ES-I3 (cell line): ENCODE measurements around the gene SP100.
"Not testable (repeated sequence)": the region's sequence is repeated elsewhere in the genome, so short reads cannot be mapped to it uniquely, and the experiment has no call there.

Source experiments
- H3K36me3 ChIP-seq: 2 replicates; pipeline ENCODE4 v1.6.1; 2013; ENCODE audit warnings: mild to moderate bottlenecking, low read length, control low read depth, moderate library complexity; ENCODE audit not compliant: insufficient read depth
- H3K4me1 ChIP-seq: 2 replicates; pipeline ENCODE4 v1.6.1; 2013; ENCODE audit warnings: mild to moderate bottlenecking, control low read depth, low read length; ENCODE audit not compliant: insufficient read depth
- H3K9ac ChIP-seq: 2 replicates; pipeline ENCODE4 v1.6.1; 2013; ENCODE audit warnings: low read depth, mild to moderate bottlenecking, low read length, moderate library complexity
- H3K9me3 ChIP-seq: 2 replicates; pipeline ENCODE4 v1.6.1; 2013; ENCODE audit warnings: mild to moderate bottlenecking, low read length, moderate library complexity; ENCODE audit not compliant: control insufficient read depth, insufficient read depth

The SP100 gene

DNA sequence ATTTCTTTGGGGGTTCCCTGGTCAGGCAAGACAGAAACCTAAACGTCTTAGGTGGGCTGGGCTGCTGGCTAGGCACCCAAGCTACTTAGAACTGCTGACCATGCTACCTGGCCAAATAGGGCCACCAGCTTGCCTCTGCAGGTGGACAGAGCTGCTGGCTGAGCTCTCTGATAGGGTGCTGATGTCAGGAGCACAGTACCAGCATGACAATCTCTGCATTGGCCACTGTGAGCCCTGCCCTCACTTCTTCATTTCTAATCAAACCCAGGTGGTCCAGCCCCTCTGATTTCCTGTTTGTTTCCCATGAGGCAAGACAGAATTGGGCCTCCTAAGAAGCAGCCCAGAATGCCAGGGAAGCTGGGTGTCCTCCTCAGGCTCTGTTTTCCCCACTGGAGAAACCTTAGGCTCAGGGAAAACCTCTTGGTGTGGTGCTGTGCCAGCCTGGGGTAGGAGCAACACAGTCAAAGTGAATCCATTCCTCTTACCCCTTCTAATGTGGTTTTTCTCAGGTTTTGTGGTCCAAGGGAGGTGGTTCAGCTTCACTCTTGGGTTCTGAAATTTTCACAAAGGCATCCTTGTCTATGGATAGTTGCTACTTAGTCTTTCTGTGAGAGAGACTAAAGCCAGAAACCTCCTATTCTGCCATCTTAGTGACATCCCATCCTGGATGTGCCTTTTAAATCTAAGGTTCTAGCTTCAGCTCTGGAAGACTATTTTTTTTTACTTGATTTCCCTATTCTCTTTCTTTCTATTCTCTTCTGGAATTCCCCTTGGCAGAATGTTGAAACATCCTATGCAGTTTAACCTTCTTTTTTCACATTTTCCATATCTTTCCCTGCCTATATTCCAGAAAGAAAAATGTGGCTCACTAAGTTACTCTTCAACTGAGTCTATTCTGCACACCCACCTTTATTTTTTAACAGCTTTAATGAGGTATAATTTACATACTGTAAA, 15.2 kb downstream of the SP100 start:
- Histone ChIP-seq H3K9ac (no peak overlapping the region), H3K9me3 (no peaks in the 10 kb centered on the region), H3K36me3 (no peaks in the 10 kb centered on the region), H3K4me1 (no peaks in the 10 kb centered on the region)

DNA sequence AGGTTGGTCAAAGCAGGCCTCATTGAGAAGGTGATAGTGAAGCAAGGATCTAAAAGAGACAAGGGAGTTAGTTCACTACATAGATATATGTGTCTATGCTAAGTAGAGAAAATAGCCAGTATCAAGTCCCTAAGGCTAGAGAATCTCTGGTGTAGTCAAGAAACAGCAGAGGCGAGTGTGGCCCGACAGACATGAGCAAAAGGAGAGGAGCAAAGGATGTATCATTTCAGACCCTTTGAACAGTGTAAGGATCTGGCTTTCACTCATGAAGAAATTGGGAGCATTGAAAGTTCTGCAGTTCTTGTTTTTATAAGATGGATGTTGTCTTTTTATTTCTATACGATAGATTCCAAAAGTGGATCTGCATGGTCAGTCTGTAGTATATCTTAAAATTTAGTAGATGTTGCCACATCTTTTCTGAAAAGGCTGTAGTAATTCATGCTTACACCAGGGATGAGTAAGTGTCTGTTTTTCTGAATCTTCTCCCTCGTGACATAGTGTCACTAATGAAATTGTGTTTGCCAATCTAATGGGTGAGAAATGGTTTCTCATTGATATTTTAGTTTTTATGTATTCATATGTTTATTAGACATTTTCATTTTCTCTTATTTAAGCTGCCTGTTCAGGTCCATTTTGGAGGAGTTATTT, 18.8 kb downstream of the SP100 start:
- no peak overlapping the region for H3K9ac ChIP-seq
- H3K36me3 ChIP-seq = no peaks in the 10 kb centered on the region
- no peaks in the 10 kb centered on the region for H3K4me1 ChIP-seq
- H3K9me3 ChIP-seq = no peaks in the 10 kb centered on the region

DNA sequence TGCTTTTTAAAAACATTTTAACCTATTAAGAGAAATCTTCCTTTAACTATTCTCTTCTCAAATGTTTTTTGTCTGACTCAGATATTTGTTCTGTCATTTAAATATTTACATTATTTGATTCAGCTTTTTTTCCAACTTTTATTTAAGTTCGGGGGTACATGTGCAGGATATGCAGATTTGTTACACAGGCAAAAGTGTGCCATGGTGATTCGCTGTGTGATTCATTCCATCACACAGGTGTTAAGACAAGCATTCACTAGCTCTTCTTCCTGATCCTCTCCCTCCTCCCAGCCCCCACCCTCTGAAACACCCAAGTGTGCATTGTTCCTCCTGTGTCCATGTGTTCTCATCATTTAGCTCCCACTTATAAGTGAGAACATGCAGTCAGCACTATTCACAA, 19.4 kb downstream of the SP100 start:
- Histone ChIP-seq H3K9ac (no peak overlapping the region), H3K9me3 (no peaks in the 10 kb centered on the region), H3K4me1 (no peaks in the 10 kb centered on the region), H3K36me3 (no peaks in the 10 kb centered on the region)

DNA sequence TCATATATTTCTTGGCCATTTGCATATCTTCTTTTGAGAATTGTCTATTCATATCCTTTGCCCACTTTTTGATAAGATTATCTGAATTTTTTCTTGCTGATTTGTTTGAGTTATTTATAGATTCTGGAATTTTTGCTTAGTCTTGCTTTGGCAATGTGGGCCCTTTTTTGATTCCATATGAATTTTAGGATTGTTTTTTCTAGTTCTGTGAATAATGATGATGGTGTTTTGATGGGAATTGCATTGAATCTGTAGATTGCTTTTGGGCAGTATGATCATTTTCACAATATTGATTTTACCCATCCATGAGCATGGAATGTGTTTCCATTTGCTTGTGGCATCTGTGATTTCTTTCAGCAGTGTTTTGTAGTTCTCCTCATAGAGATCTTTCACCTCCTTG, 23.1 kb downstream of the SP100 start:
- H3K4me1 ChIP-seq, H3K36me3 ChIP-seq, H3K9ac ChIP-seq, H3K9me3 ChIP-seq: not testable (repeated sequence)

DNA sequence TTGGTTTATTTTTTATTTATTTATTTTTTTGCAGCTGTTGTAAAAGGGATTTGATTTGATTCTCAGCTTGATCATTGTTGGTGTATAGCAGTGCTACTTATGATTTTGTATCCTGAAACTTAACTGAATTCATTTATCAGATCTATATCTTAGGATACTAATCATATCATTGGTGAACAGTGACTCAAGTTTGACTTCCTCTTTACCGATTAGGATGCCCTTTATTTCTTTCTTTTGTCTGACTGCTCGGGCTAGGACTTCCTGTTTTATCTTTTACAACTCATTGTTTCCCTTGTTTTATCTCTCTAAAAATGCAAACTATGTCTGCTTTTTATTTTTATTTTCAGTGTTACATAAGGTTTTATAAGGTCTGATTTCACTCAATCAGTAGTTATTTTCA, 23.6 kb downstream of the SP100 start:
- Histone ChIP-seq H3K36me3 (no peaks in the 10 kb centered on the region), H3K9me3 (no peaks in the 10 kb centered on the region), H3K9ac (no peak overlapping the region), H3K4me1 (no peaks in the 10 kb centered on the region)

DNA sequence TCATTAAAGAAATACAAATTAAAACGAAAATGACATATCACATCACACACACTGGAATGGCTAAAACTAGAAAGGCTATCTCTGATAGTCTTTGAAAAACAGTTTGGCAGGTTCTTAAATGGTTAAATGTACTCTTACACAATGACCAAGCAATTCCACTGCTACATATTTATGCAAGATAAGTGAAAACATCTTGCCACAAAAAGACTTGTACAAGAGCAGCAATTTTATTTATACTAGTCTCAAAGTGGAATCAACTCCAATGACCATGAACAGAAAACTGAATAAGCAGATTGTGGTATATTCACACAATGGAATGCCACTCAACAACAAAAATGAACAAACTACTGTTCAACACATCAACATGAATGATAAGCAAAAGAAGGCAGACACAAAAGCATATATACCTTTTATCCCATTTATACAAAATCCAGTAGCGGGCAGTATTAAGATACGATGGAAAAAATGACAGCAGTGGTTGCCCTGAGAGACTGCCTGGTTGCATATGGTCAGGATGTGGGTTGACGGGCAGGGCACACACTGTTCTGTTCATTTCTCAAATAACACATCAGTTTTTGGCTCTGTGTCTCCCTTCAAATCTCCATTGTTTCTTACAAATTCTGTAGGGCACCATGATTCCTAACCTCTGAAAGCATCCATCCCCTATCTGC, 25.4 kb downstream of the SP100 start:
- no peaks in the 10 kb centered on the region for H3K4me1 ChIP-seq
- H3K36me3 ChIP-seq = no peaks in the 10 kb centered on the region
- no peak overlapping the region for H3K9ac ChIP-seq
- no peaks in the 10 kb centered on the region for H3K9me3 ChIP-seq

DNA sequence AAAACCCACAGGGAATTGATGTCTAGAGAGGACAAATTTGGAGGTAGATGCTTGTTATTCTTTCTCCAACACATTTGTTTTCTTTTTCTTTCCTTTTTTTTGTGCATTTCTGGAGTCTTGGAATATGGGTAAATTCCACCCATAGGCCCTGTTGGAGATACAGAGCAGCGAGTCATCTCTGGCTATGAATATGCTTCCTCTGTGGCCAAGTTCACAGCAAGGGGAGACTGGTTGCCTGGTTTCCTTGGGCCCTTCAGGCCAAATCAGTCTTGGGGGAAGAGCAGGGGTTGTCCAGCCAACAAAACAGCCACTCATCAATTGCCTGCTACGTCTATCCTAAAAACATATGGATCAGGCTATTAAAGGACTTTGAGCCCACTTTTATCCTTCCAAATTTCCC, 27.5 kb downstream of the SP100 start:
- Histone ChIP-seq H3K9ac (no peak overlapping the region), H3K4me1 (peaks cover 6% of the 10 kb centered on the region; the same call in 1 of the 2 replicates), H3K9me3 (no peaks in the 10 kb centered on the region), H3K36me3 (no peaks in the 10 kb centered on the region)

DNA sequence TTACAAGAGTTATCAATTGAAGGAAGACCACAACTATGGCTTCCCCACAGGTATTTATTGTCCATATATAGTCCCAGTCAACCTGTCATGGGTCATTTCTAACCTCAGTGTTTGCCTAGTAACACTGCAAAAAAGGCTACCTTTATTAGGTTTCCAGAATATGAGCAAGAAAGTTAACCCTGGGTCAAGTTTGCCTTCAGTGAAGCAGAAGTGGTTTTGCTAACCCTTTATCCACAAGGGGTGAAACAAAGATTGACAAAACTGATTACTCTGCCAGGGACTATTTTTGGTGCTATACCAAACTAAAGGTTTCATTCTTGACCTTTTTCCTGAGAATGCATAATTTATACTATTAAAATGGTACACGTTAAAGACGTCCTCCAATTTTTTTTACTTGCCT, 28.8 kb downstream of the SP100 start:
- Histone ChIP-seq H3K9me3 (no peaks in the 10 kb centered on the region), H3K9ac (no peak overlapping the region), H3K4me1 (peaks cover 7% of the 10 kb centered on the region; the same call in 1 of the 2 replicates), H3K36me3 (no peaks in the 10 kb centered on the region)

DNA sequence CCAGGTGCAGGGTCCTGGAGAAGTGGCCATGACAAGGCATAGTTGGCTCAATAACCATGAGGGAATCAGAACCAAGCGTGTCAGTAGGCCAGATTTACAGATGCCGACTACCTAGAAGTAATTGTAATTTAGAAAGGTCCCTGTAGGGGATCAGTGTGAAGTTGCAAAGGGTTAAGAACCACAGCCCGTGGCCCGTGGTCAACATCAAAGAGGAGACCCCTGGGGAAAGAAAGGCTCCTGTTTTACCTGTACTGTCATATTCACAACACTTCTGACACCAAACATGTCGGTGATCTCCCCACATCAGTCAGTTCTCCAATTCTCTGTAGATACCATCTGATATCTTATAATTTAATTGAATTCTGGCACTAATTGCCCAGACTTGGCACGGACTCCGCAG, 31.0 kb downstream of the SP100 start:
- H3K9me3 ChIP-seq = no peaks in the 10 kb centered on the region
- peaks cover 7% of the 10 kb centered on the region; the same call in 1 of the 2 replicates for H3K4me1 ChIP-seq
- no peak overlapping the region for H3K9ac ChIP-seq
- H3K36me3 ChIP-seq = no peaks in the 10 kb centered on the region

DNA sequence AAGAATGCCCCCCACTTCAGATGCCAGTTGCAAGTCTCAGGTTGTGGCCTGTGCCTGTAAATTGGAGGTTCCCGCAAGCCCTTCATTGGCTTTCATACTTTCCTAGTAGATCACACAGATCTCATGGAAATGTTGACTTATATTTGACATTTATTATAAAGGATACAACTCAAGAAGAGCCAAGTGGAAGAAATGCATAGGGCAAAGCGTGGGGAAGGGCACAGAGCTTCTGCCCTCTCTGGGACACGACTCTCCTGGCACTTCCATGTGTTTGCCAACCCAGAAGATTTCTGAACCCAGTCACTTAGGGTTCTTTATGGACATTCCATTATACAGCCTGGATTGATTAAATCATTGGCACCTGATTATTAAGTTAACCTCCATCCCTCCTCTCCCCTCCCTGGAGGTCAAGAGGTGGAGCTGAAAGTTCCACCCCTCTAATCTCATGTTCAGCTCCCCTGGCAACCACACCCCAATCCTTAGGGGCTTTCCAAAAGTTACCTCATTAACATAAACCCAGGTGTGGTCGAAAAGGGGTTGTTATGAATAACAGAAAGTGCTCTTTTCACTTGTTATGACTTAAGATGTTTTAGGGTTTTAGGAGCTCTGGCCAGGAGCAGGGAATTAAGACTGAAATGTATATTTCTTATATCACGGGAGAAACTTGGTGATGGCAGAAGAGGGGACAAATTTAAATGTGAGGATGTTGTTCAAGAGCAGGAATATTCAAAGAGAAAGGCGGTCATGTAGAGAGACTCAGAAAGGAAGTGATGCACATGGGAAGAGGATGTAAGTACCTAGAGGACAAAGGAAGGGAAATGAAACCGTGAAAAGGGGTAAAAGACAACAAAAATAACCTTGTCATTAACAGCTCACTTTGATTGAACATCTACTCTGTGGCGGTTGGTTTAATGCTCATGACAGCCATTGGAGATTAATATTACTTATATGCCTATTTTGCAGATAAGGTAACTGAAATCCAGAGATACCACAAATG, 31.8 kb downstream of the SP100 start:
- no peaks in the 10 kb centered on the region for H3K36me3 ChIP-seq
- no peak overlapping the region for H3K9ac ChIP-seq
- H3K9me3 ChIP-seq = no peaks in the 10 kb centered on the region
- H3K4me1 ChIP-seq = peaks cover 7% of the 10 kb centered on the region; the same call in 1 of the 2 replicates

DNA sequence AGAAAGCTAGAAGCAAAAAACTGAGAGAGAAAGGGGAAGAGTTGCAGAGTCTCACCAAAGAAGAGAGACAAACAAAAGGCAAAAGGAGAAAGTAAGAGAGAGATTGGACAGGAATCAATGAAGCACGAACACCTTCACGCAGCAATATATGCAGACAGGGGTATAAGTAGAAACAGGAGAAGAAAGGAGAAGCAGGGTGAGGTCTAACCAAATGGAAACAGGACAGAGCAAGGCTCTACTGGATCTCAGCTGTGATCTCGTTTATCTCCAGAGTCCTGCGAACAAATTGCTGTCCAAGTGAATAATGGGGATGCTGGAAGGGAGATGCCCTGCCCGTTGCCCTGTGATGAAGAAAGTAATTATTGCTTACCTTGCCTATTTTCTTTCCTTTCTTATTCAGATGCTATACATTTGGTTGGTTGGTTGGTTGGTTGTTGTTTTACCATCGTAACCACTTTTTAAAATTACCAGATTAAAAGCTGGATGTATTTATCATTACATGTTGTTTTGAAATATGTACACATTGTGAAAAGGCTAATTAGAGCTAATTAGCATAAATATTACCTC, 34.0 kb downstream of the SP100 start:
- peaks cover 7% of the 10 kb centered on the region; the same call in 1 of the 2 replicates for H3K4me1 ChIP-seq

DNA sequence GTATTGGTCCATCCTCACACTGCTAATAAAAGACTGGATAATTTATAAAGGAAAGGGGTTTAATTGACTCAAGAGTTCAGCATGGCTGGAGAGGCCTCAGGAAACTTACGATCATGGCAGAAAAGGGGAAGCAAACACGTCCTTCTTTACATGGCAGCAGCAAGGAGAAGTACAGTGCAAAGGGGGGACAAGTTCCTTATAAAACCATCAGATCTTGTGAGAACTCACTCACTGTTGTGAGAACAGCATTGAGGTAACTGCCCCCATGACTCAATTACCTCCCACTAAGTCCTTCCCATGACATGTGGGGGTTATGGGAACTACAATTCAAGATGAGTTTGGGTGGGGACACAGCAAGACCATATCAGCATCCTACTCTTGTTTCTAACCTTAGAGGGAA, 37.0 kb downstream of the SP100 start:
- H3K36me3 ChIP-seq = no peaks in the 10 kb centered on the region
- no peak overlapping the region for H3K9ac ChIP-seq
- peaks cover 6% of the 10 kb centered on the region; the same call in 1 of the 2 replicates for H3K4me1 ChIP-seq
- no peaks in the 10 kb centered on the region for H3K9me3 ChIP-seq

More for the DNA sequence above, 34.0 kb downstream of the SP100 start:
- Histone ChIP-seq H3K9me3 (no peaks in the 10 kb centered on the region), H3K36me3 (no peaks in the 10 kb centered on the region), H3K9ac (no peak overlapping the region)

DNA sequence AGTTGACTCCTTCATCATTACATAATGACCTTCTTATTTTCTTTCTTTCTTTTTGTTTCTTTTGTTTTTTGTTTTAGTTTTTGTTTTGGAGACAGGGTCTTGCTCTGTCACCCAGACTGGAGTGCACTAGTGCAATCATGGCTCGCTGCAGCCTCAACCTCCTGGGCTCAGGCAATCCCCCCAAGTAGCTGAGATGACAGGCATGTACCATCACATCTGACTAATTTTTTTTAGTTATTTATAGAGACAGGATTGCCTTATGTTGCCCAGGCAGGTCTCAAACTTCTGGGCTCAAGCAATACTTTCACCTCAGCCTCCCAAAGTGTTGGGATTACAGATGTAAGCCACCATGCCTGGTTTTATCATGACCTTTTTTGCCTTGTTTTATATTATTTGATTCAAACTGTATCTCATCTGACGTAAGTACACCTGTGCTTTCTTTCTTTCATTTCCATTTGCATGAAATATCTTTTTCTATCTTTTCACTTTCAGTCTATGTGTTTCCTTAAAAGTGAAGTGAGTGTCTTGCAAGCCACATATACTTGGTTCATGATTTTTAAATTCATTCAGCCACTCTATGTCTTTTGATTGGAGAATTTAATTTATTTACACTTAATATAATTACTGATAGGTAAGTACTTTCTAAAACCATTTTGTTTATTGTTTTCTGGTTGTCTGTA, 39.1 kb downstream of the SP100 start:
- Histone ChIP-seq H3K36me3 (no peaks in the 10 kb centered on the region), H3K9me3 (no peaks in the 10 kb centered on the region), H3K9ac (no peak overlapping the region), H3K4me1 (no peaks in the 10 kb centered on the region; the same call in 1 of the 2 replicates)
